Dermis microvascular lymphatic vessel endothelial cell (primary cell): Measurements from ENCODE around the gene MLH1. TPM values are rescaled to one million over a fixed set of nuclear protein-coding genes. Genes with fewer than 3 reads are reported as not detected.
A peak's percentile ranks its signal among the peaks of the same experiment; 100 is the strongest.

Experiments used
- DNase-seq, 2 donors: peaks; one replicate each; pipeline versions ENCODE4 v3.0.0 to v3.0.0-alpha.2; 2010; ENCODE audit warnings: low read depth in 2 of 2
- total RNA-seq: library from RNA; depleted of rRNA; stranded (reverse); fragments of >200 nt; gene quantifications from 2 replicates; pipeline ENCODE4 v1.2.1, GENCODE V29; 2014

The MLH1 gene
- total RNA-seq, 1 donor from 2014 or later: 32.7 TPM

DNA sequence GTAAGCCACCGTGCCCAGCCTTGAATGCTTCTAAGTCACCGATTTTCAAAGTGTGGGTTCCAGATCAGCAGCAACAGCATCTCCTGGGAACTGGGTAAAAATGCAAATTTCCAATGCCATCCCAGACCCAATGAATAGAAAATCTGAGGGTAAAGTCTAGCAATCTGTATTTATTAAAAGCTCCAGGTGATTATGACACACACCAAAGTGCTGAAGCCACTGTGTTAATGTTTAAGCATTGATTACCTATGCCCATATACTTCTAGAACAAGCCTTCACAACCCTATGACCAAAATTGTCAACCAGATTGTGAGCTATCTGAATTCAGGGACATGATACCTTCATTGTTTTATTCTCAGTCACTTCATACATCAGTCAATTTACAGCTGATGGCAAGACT, 94.6 kb downstream of the MLH1 start:
- no peak for DNase-seq

DNA sequence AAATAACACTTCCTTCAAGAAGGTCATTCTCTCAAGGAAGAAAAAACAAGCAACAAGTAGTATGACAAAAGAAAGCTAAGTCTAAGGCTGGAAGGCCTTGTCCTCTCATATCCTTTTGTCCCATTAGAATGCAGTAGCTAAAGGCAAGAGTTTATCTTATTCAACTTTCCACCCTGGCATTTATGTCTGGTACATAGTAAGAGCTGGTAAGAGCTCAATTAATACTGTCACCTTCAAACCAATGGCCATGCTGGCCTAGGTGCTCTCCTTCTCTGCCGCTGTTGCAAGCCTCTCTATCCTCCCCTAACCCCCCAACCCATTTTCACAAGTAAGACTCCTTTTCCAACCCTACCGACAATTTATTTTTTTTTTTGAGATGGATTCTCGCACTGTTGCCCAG, 99.2 kb downstream of the MLH1 start:
- DNase-seq: no peak

DNA sequence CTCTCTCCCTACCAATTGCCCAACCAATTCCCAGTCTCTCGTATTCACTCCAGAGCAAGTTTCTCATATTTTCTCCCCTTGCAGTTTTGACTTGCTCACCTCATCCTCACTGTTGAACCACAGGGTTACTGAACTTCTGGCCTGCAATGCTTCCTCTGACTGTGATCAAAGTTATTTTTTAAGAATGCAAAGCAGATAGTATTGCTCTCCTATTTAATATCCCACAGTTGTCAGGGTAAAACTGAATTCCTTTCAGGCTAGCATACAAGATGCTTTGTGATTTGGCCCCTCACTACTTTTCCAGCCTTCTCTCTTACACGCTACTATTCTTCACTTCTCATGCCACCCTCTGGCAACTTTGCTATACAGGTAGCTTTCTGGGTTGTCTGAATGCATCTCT, 100.2 kb downstream of the MLH1 start:
- no peak for DNase-seq

DNA sequence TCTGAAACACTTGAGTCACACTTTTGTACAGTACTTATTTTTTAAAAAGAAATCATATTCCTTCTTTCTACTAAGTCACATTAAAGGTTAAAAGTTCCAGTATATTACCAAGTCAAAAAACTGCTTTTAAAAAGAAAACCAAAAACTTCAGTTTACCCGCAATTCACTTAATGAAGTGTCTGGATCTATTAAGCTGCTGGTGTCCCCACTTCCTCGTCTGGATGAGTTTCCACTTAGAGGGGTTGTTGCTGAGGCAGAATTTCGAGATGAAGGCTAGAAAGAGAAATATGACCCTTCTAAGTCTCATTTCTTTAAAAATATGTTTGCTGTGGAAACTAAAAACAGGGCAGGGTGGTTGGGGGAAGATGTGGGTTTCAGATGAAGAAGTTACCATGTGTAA, 101.3 kb downstream of the MLH1 start:
- no peak for DNase-seq

DNA sequence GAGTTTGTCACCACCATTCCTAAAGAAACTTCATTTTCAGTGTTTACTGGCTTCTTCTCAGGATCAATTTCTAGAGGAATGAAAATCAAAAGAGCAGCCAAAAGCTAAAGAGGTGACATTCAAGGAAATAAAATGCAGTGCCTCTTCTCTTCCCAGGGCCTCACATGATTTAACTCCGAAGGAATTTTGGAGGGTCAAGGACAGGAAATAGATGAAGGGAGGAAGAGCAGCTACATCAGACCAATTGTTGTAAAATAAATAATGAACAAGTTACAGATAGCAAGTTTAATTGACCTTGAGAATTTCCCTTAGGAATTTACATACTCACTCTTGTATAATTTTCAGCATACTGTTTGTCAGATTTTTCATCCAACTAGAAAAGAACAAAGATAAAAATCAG, 103.0 kb downstream of the MLH1 start:
- DNase-seq: peak in 1 of 2 donors; percentile 58

DNA sequence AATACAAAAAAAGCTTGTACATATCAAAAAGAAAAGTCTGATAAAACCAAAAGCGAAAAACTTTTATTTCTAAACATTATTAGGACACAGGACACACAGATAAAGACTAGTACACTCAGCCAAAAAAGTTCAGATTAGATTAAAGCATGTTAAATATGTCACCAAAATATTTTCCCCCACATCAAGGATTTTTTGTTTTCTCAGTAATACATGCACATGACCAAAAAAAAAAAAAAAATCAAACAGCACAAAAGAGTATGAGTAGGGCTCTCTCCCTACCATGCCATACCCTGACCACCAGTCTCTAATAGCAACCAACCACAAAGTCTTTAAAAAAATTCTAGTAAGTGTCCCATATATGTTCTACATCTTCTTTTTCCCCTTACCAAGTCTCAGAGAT, 103.7 kb downstream of the MLH1 start:
- DNase-seq: no peak

DNA sequence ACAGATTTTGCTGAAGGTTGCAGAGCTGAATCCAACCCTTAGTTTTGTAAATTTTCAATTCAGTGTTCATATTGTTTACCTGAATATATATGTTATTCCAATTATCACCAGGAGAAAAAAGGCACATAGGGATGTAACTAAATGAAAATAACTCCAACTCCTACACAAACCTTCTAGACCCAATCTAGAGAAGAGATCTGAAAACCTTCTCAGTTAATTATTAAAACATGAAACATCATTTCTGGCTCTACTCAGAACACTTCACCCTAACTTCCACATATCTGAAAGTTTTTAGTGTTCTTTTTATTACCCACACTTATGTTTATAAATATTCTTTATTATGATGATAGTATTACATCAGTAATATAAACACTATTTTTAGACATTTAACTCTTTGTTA, 104.5 kb downstream of the MLH1 start:
- DNase-seq: no peak

DNA sequence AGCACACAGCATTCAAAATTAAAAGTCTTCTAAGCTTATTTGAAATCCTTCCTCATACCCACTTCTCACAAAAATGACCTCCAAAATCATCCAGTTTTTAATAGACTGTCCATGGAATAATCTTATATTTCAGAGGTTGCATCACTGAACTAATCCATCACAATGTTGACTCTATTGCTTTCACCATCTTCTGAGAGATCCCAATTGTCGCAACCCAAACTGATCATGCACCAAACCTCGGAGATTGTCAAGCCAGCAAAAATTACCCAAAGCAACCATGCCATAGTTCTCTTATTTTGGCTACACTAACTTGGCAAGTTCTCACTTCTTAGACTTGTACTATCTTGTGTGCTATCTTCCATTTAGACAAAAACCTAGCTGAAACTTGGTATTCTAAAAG, 105.6 kb downstream of the MLH1 start:
- DNase-seq: no peak

DNA sequence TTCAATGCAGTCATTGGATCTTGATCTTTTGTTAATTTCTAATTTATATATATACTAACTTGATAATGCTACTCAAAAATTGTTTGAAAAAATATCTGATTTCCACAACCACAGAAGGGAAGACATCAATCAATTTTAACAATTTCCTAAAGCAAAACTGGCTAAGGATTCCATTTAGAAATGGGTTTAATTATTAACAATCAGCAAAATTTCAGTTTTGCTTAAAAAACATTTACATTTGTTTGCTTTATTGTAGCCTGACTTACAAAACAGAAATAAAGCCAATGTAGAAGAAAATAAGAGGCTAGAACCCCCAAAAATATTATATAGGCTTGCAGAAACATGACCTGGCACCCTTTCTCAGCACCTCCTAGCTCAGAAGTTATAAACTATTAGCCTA, 106.2 kb downstream of the MLH1 start:
- no peak for DNase-seq

DNA sequence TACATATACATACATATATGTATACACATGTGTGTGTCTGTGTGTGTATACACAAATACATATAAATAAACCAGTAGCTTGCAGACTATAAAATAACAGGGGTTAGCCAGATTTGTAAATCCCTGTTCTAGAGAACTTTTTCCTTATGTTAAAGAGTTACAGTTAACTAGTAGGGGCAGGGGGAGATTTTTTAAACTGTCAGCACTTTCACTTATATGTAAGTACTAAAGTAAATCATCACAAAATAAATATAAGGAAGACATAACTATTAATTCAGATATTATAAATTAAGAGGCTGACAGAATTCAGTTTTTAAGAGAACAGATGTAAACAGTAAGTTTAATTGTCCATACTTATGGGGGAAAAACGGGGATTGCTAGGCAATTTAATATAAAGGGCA, 107.1 kb downstream of the MLH1 start:
- DNase-seq: no peak

Other genes with a start within 250 kb of the MLH1 start
- gene DCLK3, start 229.0 kb upstream of the MLH1 start, total RNA-seq: not detected in 2 replicates
- 5.9 and 8.2 TPM in 2 replicates for gene TRANK1, start 48.5 kb upstream of the MLH1 start, total RNA-seq
- gene EPM2AIP1, start 387 bp upstream of the MLH1 start, total RNA-seq: 9.6 and 10.6 TPM in 2 replicates
- 26.7 and 27.2 TPM in 2 replicates for gene LRRFIP2, start 181.1 kb downstream of the MLH1 start, total RNA-seq
- gene GOLGA4, start 249.8 kb downstream of the MLH1 start, total RNA-seq: 27.7 and 34.0 TPM in 2 replicates